ENCODE measurements around the gene UBAP1L. TPM values are rescaled to one million over a fixed set of nuclear protein-coding genes. Genes with fewer than 3 reads are reported as not detected.
A peak's percentile ranks its signal among the peaks of the same experiment; 100 is the strongest.
"Not testable (repeated sequence)": the region's sequence is repeated elsewhere in the genome, so short reads cannot be mapped to it uniquely, and the experiment has no call there.

The UBAP1L gene
- total RNA-seq, 2 donors from 2014 or later, result 5.2 to 6.3 TPM

GRCh38 chr15:65130941-65131340 is 15.9 kb upstream of the UBAP1L start:
- H3K36me3 Mint-ChIP-seq (ENCODE audit: insufficient read depth in 2 of 2), result peaks cover 11 to 24% of the 10 kb centered on the region in 2 donors
- peaks cover 38% of the 10 kb centered on the region for H3K4me1 Mint-ChIP-seq (ENCODE audit: low read depth)
- DNase-seq (no peak), ATAC-seq (replicated peaks in 1 of 2) (no peak)
- H3K9me3 Mint-ChIP-seq, result no peaks in the 10 kb centered on the region
- no peak overlapping the region for H3K4me3 Mint-ChIP-seq
- no peak overlapping the region for H3K27ac Mint-ChIP-seq
- H3K27me3 Mint-ChIP-seq (ENCODE audit: low read depth), result no peaks in the 10 kb centered on the region

GRCh38 chr15:65115542-65115941 is 542 bp upstream of the UBAP1L start:
- Mint-ChIP-seq H3K27ac (no peak overlapping the region), H3K4me1 (ENCODE audit: low read depth) (no peaks in the 10 kb centered on the region), H3K9me3 (no peaks in the 10 kb centered on the region), H3K27me3 (ENCODE audit: low read depth) (no peaks in the 10 kb centered on the region), H3K4me3 (no peak overlapping the region), H3K36me3 (ENCODE audit: insufficient read depth in 2 of 2) (peaks cover 5 to 24% of the 10 kb centered on the region in 2 donors)
- no peak for ATAC-seq (replicated peaks in 1 of 2)
- DNase-seq, result no peak

- Mint-ChIP-seq H3K9me3 (no peaks in the 10 kb centered on the region), H3K4me1 (ENCODE audit: low read depth) (peaks cover 6% of the 10 kb centered on the region), H3K36me3 (ENCODE audit: insufficient read depth in 2 of 2) (peaks cover 0 to 13% of the 10 kb centered on the region in 2 donors), H3K27ac (no peak overlapping the region), H3K27me3 (ENCODE audit: low read depth) (no peaks in the 10 kb centered on the region), H3K4me3 (no peak overlapping the region)
- DNase-seq, result no peak
- ATAC-seq (replicated peaks in 1 of 2), result no peak
Observed at GRCh38 chr15:65110676-65111292, 4.2 kb downstream of the UBAP1L start.

- peak in 1 of 2 donors; percentile 19 for ATAC-seq (replicated peaks in 1 of 2)
- Mint-ChIP-seq H3K36me3 (ENCODE audit: insufficient read depth in 2 of 2) (peaks cover 3 to 9% of the 10 kb centered on the region in 2 donors), H3K4me3 (no peak overlapping the region), H3K27ac (peak overlapping the region; percentile 82), H3K27me3 (ENCODE audit: low read depth) (no peaks in the 10 kb centered on the region), H3K9me3 (no peaks in the 10 kb centered on the region), H3K4me1 (ENCODE audit: low read depth) (peaks cover 8% of the 10 kb centered on the region)
- DNase-seq, result no peak
Observed at GRCh38 chr15:65106011-65106590, 8.9 kb downstream of the UBAP1L start.

GRCh38 chr15:65105038-65105437 is 10.0 kb downstream of the UBAP1L start:
- no peak overlapping the region for H3K4me3 Mint-ChIP-seq
- H3K36me3 Mint-ChIP-seq (ENCODE audit: insufficient read depth in 2 of 2), result peaks cover 3 to 9% of the 10 kb centered on the region in 2 donors
- no peak overlapping the region for H3K27ac Mint-ChIP-seq
- ATAC-seq (replicated peaks in 1 of 2) (no peak), DNase-seq (no peak)
- peaks cover 8% of the 10 kb centered on the region for H3K4me1 Mint-ChIP-seq (ENCODE audit: low read depth)
- H3K27me3 Mint-ChIP-seq (ENCODE audit: low read depth), result no peaks in the 10 kb centered on the region
- no peaks in the 10 kb centered on the region for H3K9me3 Mint-ChIP-seq

GRCh38 chr15:65102912-65103311 is 12.1 kb downstream of the UBAP1L start:
- ATAC-seq (replicated peaks in 1 of 2) (no peak), DNase-seq (no peak)
- Mint-ChIP-seq H3K36me3 (ENCODE audit: insufficient read depth in 2 of 2) (peaks cover 3 to 7% of the 10 kb centered on the region in 2 donors), H3K27me3 (ENCODE audit: low read depth) (no peaks in the 10 kb centered on the region), H3K4me1 (ENCODE audit: low read depth) (peaks cover 8% of the 10 kb centered on the region), H3K4me3 (no peak overlapping the region), H3K27ac (no peak overlapping the region), H3K9me3 (no peaks in the 10 kb centered on the region)

GRCh38 chr15:65101891-65102708 is 12.9 kb downstream of the UBAP1L start:
- Mint-ChIP-seq H3K4me1 (ENCODE audit: low read depth) (peaks cover 8% of the 10 kb centered on the region), H3K4me3 (no peak overlapping the region), H3K27ac (no peak overlapping the region), H3K27me3 (ENCODE audit: low read depth) (no peaks in the 10 kb centered on the region), H3K9me3 (no peaks in the 10 kb centered on the region), H3K36me3 (ENCODE audit: insufficient read depth in 2 of 2) (peaks cover 3 to 7% of the 10 kb centered on the region in 2 donors)
- no peak for ATAC-seq (replicated peaks in 1 of 2)
- no peak for DNase-seq

GRCh38 chr15:65101411-65101890 is 13.5 kb downstream of the UBAP1L start:
- Mint-ChIP-seq H3K4me1 (ENCODE audit: low read depth) (peaks cover 8% of the 10 kb centered on the region), H3K27me3 (ENCODE audit: low read depth) (no peaks in the 10 kb centered on the region), H3K9me3 (no peaks in the 10 kb centered on the region), H3K36me3 (ENCODE audit: insufficient read depth in 2 of 2) (peaks cover 3 to 7% of the 10 kb centered on the region in 2 donors), H3K4me3 (no peak overlapping the region), H3K27ac (no peak overlapping the region)
- DNase-seq, result peak; percentile 55 to 61
- no peak for ATAC-seq (replicated peaks in 1 of 2)

- H3K36me3 Mint-ChIP-seq (ENCODE audit: insufficient read depth in 2 of 2), result peaks cover 3% of the 10 kb centered on the region in 2 donors
- H3K4me1 Mint-ChIP-seq (ENCODE audit: low read depth), result no peaks in the 10 kb centered on the region
- H3K27ac Mint-ChIP-seq, result peak overlapping the region; percentile 64
- no peaks in the 10 kb centered on the region for H3K27me3 Mint-ChIP-seq (ENCODE audit: low read depth)
- H3K4me3 Mint-ChIP-seq, result no peak overlapping the region
- DNase-seq (no peak), ATAC-seq (replicated peaks in 1 of 2) (no peak)
- no peaks in the 10 kb centered on the region for H3K9me3 Mint-ChIP-seq
Observed at GRCh38 chr15:65100442-65100841, 14.6 kb downstream of the UBAP1L start.

GRCh38 chr15:65099801-65100200 is 15.2 kb downstream of the UBAP1L start:
- H3K4me3 Mint-ChIP-seq; DNase-seq; H3K27me3 Mint-ChIP-seq (ENCODE audit: low read depth); ATAC-seq (replicated peaks in 1 of 2); H3K9me3 Mint-ChIP-seq; H3K27ac Mint-ChIP-seq; H3K36me3 Mint-ChIP-seq (ENCODE audit: insufficient read depth in 2 of 2); H3K4me1 Mint-ChIP-seq (ENCODE audit: low read depth): not testable (repeated sequence)

- DNase-seq (no peak), ATAC-seq (replicated peaks in 1 of 2) (no peak)
- Mint-ChIP-seq H3K27ac (no peak overlapping the region), H3K36me3 (ENCODE audit: insufficient read depth in 2 of 2) (peaks cover 3% of the 10 kb centered on the region in 2 donors), H3K9me3 (no peaks in the 10 kb centered on the region), H3K4me1 (ENCODE audit: low read depth) (no peaks in the 10 kb centered on the region), H3K4me3 (no peak overlapping the region), H3K27me3 (ENCODE audit: low read depth) (no peaks in the 10 kb centered on the region)
Observed at GRCh38 chr15:65099336-65099735, 15.7 kb downstream of the UBAP1L start.

GRCh38 chr15:65097651-65098263 is 17.2 kb downstream of the UBAP1L start:
- peaks cover 3% of the 10 kb centered on the region in 2 donors for H3K36me3 Mint-ChIP-seq (ENCODE audit: insufficient read depth in 2 of 2)

More at GRCh38 chr15:65097651-65098263, 17.2 kb downstream of the UBAP1L start:
- H3K27ac Mint-ChIP-seq, result no peak overlapping the region
- no peak overlapping the region for H3K4me3 Mint-ChIP-seq
- ATAC-seq (replicated peaks in 1 of 2) (no peak), DNase-seq (no peak)
- no peaks in the 10 kb centered on the region for H3K9me3 Mint-ChIP-seq
- H3K27me3 Mint-ChIP-seq (ENCODE audit: low read depth), result no peaks in the 10 kb centered on the region
- H3K4me1 Mint-ChIP-seq (ENCODE audit: low read depth), result no peaks in the 10 kb centered on the region
